Fibroblast of skin of back (primary cell): ENCODE results near the gene RNF13.
"Not testable (repeated sequence)": the region's sequence is repeated elsewhere in the genome, so short reads cannot be mapped to it uniquely, and the experiment has no call there.

Experiments used
- DNase-seq: peaks from one replicate; pipeline ENCODE4 v3.0.0-alpha.2; 2013

RNF13 gene

GRCh38 chr3:149901770-149902169 lies 88.8 kb downstream of the RNF13 start:
- DNase-seq: no peak

- no peak for DNase-seq
Observed at GRCh38 chr3:149902498-149903139, 89.6 kb downstream of the RNF13 start.

GRCh38 chr3:149906036-149906435 lies 93.0 kb downstream of the RNF13 start:
- DNase-seq: no peak

GRCh38 chr3:149908424-149908957 lies 95.5 kb downstream of the RNF13 start:
- DNase-seq: no peak

- DNase-seq: no peak
Observed at GRCh38 chr3:149909923-149910322, 96.9 kb downstream of the RNF13 start.

GRCh38 chr3:149917124-149917667 lies 104.2 kb downstream of the RNF13 start:
- no peak for DNase-seq

GRCh38 chr3:149919509-149919908 lies 106.5 kb downstream of the RNF13 start:
- no peak for DNase-seq

GRCh38 chr3:149920119-149920518 lies 107.1 kb downstream of the RNF13 start:
- DNase-seq: no peak

GRCh38 chr3:149933008-149933407 lies 120.0 kb downstream of the RNF13 start:
- no peak for DNase-seq

GRCh38 chr3:149933858-149934257 lies 120.8 kb downstream of the RNF13 start:
- DNase-seq: no peak

GRCh38 chr3:149934524-149934923 lies 121.5 kb downstream of the RNF13 start:
- DNase-seq: peak; percentile 49

- peak; percentile 69 for DNase-seq
Observed at GRCh38 chr3:149936812-149937230, 123.8 kb downstream of the RNF13 start.

GRCh38 chr3:149938392-149939055 lies 125.5 kb downstream of the RNF13 start:
- peak; percentile 76 for DNase-seq

GRCh38 chr3:149941186-149941585 lies 128.2 kb downstream of the RNF13 start:
- peak; percentile 78 for DNase-seq

GRCh38 chr3:149941946-149942345 lies 128.9 kb downstream of the RNF13 start:
- peak; percentile 26 for DNase-seq

- no peak for DNase-seq
Observed at GRCh38 chr3:149942409-149942808, 129.4 kb downstream of the RNF13 start.

GRCh38 chr3:149943966-149944365 lies 131.0 kb downstream of the RNF13 start:
- DNase-seq: not testable (repeated sequence)

GRCh38 chr3:149947231-149947630 lies 134.2 kb downstream of the RNF13 start:
- DNase-seq: no peak

- DNase-seq: no peak
Observed at GRCh38 chr3:149949181-149949580, 136.2 kb downstream of the RNF13 start.

- no peak for DNase-seq
Observed at GRCh38 chr3:149954812-149955211, 141.8 kb downstream of the RNF13 start.

GRCh38 chr3:149955449-149955848 lies 142.4 kb downstream of the RNF13 start:
- DNase-seq: no peak

GRCh38 chr3:149957361-149958125 lies 144.5 kb downstream of the RNF13 start:
- no peak for DNase-seq

GRCh38 chr3:149958171-149958796 lies 145.3 kb downstream of the RNF13 start:
- DNase-seq: no peak
